Upper lobe of left lung (tissue), 6 donors: ENCODE results near the gene TMEM171. TPM values are rescaled to one million over a fixed set of nuclear protein-coding genes. Genes with fewer than 3 reads are reported as not detected.

Source experiments
- ATAC-seq, 2 donors: fragments of 200-7000 bp; cut with Tn5 transposase; one replicate each; pipeline ENCODE4 v1.9.1; 2022; ENCODE audit warnings: mild to moderate bottlenecking in 2 of 2, moderate library complexity in 2 of 2; ENCODE audit not compliant: low FRiP score in 2 of 2
- DNase-seq, 2 donors: peaks; one replicate each; pipeline ENCODE4 v3.0.0-alpha.2; 2019 to 2020
- H3K27ac ChIP-seq, 4 donors: fragments of 200-600 bp; sonication (generic); one replicate each; pipeline ENCODE4 v1.5.1; 2016 to 2019
- H3K27me3 ChIP-seq, 4 donors: fragments of 200-600 bp; sonication (generic); one replicate each; pipeline ENCODE4 v1.5.1; 2017 to 2019
- H3K36me3 ChIP-seq, 4 donors: fragments of 200-600 bp; sonication (generic); one replicate each; pipeline ENCODE4 v1.5.1; 2016 to 2019
- H3K4me1 ChIP-seq, 4 donors: fragments of 200-600 bp; sonication (generic); one replicate each; pipeline ENCODE4 v1.5.1; 2018 to 2019
- H3K4me3 ChIP-seq, 4 donors: fragments of 200-600 bp; sonication (generic); one replicate each; pipeline ENCODE4 v1.5.1; 2017 to 2019; ENCODE audit warnings: mild to moderate bottlenecking in 2 of 4, moderate library complexity in 1 of 4
- H3K9me3 ChIP-seq, 4 donors: fragments of 200-600 bp; sonication (generic); one replicate each; pipeline ENCODE4 v1.5.1; 2018 to 2019
- CTCF ChIP-seq, 6 experiments: fragments of 450-650 bp in 4 of 6; fragments of 200-600 bp in 2 of 6; sonication (generic) in 2 of 6; IDR thresholded peaks; one replicate each; pipeline ENCODE4 v1.5.1; 2016 to 2019; ENCODE audit warnings: antibody characterized with exemption in 6 of 6
- EP300 ChIP-seq, 4 donors: sonication (generic); formaldehyde crosslinking; IDR thresholded peaks; one replicate each; pipeline ENCODE4 v1.5.1; 2017; ENCODE audit warnings: antibody characterized with exemption in 4 of 4, control low read depth in 2 of 4
- POLR2A ChIP-seq, 4 donors: fragments of 450-650 bp; IDR thresholded peaks; one replicate each; pipeline ENCODE4 v1.5.1; 2016 to 2017; ENCODE audit warnings: antibody characterized with exemption in 4 of 4, mild to moderate bottlenecking in 2 of 4
- POLR2AphosphoS5 ChIP-seq, 2 donors: sonication (generic); formaldehyde crosslinking; IDR thresholded peaks; one replicate each; pipeline ENCODE4 v1.5.1; 2017; ENCODE audit warnings: antibody characterized with exemption in 2 of 2
- WGBS, 2 donors: methylation state at CpG; one replicate each; pipeline ENCODE4 v1.1.5; 2017 to 2018; 5-methylcytosine and 5-hydroxymethylcytosine counted together
- total RNA-seq, 6 donors: library from RNA; depleted of rRNA in 4 of 6; stranded (reverse); fragments of >200 nt in 4 of 6; gene quantifications; one replicate each; pipeline versions ENCODE4 v1.1.0 to v1.2.1, GENCODE V29; 2016 to 2021
- donor health status: DM: no; HTN: no; CAD: no; lungs with moderate emphysema.
- donor health status: DM: no; HTN: yes; CAD: no; lungs with severe emphysema.

The TMEM171 gene
- total RNA-seq, 6 donors from 2014 or later, result 0.34 to 0.57 TPM; not detected in 4

- H3K27ac ChIP-seq, result no peak overlapping the region
- WGBS, 2 donors, result 72 to 87% methylated on average over 4 of the region's 4 CpGs
- no peak for DNase-seq
- ATAC-seq, result no peak
- H3K4me3 ChIP-seq, result no peak overlapping the region
- H3K4me1 ChIP-seq, result peaks cover 7 to 13% (median 7%) of the 10 kb centered on the region in 4 donors
- TF ChIP-seq POLR2A (IDR thresholded peaks at IDR 0.05), result no peak
- TF ChIP-seq EP300 (IDR thresholded peaks at IDR 0.05), result no peak
- no peak for TF ChIP-seq POLR2AphosphoS5 (IDR thresholded peaks at IDR 0.05)
- TF ChIP-seq CTCF (IDR thresholded peaks at IDR 0.05), result no peak
- H3K36me3 ChIP-seq, result no peaks in the 10 kb centered on the region
- H3K9me3 ChIP-seq, result no peaks in the 10 kb centered on the region
- peaks cover 0 to 7% (median 3%) of the 10 kb centered on the region in 4 donors for H3K27me3 ChIP-seq
These were observed 4.9 kb downstream of the TMEM171 start for GRCh38 chr5:73125289-73125688.

- Histone ChIP-seq H3K9me3 (no peaks in the 10 kb centered on the region), H3K27ac (no peak overlapping the region), H3K4me1 (peaks cover 0 to 2% (median under 1%) of the 10 kb centered on the region in 4 donors), H3K36me3 (no peaks in the 10 kb centered on the region), H3K4me3 (no peak overlapping the region), H3K27me3 (no peaks in the 10 kb centered on the region)
- 72 to 90% methylated on average over 2 to 4 of the region's 4 CpGs for WGBS, 2 donors
- ATAC-seq (no peak), DNase-seq (no peak)
- no peak for TF ChIP-seq POLR2AphosphoS5 (IDR thresholded peaks at IDR 0.05)
- no peak for TF ChIP-seq EP300 (IDR thresholded peaks at IDR 0.05)
- TF ChIP-seq POLR2A (IDR thresholded peaks at IDR 0.05), result no peak
- TF ChIP-seq CTCF (IDR thresholded peaks at IDR 0.05), result no peak
These were observed 6.0 kb downstream of the TMEM171 start for GRCh38 chr5:73126381-73126780.

GRCh38 chr5:73126957-73127356 is 6.6 kb downstream of the TMEM171 start:
- DNase-seq (no peak), ATAC-seq (no peak)
- Histone ChIP-seq H3K4me1 (no peaks in the 10 kb centered on the region), H3K27me3 (no peaks in the 10 kb centered on the region), H3K27ac (no peak overlapping the region), H3K4me3 (no peak overlapping the region), H3K9me3 (no peaks in the 10 kb centered on the region), H3K36me3 (no peaks in the 10 kb centered on the region)
- 61 to 81% methylated on average over 1 of the region's 1 CpG for WGBS, 2 donors
- TF ChIP-seq EP300 (IDR thresholded peaks at IDR 0.05) (no peak), POLR2AphosphoS5 (IDR thresholded peaks at IDR 0.05) (no peak), POLR2A (IDR thresholded peaks at IDR 0.05) (no peak), CTCF (IDR thresholded peaks at IDR 0.05) (no peak)

- Histone ChIP-seq H3K4me1 (no peaks in the 10 kb centered on the region), H3K27me3 (no peaks in the 10 kb centered on the region), H3K36me3 (no peaks in the 10 kb centered on the region), H3K4me3 (no peak overlapping the region), H3K27ac (no peak overlapping the region), H3K9me3 (no peaks in the 10 kb centered on the region)
- no peak for DNase-seq
- 88 to 89% methylated on average over 5 of the region's 5 CpGs for WGBS, 2 donors
- TF ChIP-seq CTCF (IDR thresholded peaks at IDR 0.05) (no peak), EP300 (IDR thresholded peaks at IDR 0.05) (no peak), POLR2AphosphoS5 (IDR thresholded peaks at IDR 0.05) (no peak), POLR2A (IDR thresholded peaks at IDR 0.05) (no peak)
- no peak for ATAC-seq
These were observed 8.8 kb downstream of the TMEM171 start for GRCh38 chr5:73129143-73129542.

GRCh38 chr5:73130811-73131210 is 10.4 kb downstream of the TMEM171 start:
- no peak for TF ChIP-seq POLR2A (IDR thresholded peaks at IDR 0.05)
- no peak for TF ChIP-seq EP300 (IDR thresholded peaks at IDR 0.05)
- no peak for TF ChIP-seq CTCF (IDR thresholded peaks at IDR 0.05)
- no peak for TF ChIP-seq POLR2AphosphoS5 (IDR thresholded peaks at IDR 0.05)
- no peaks in the 10 kb centered on the region for H3K4me1 ChIP-seq
- peaks cover 0 to 2% (median 0%) of the 10 kb centered on the region in 4 donors for H3K27me3 ChIP-seq
- 73 to 85% methylated on average over 1 of the region's 1 CpG for WGBS, 2 donors
- no peak overlapping the region for H3K27ac ChIP-seq
- no peaks in the 10 kb centered on the region for H3K9me3 ChIP-seq
- H3K4me3 ChIP-seq, result no peak overlapping the region
- DNase-seq (no peak), ATAC-seq (no peak)
- no peaks in the 10 kb centered on the region for H3K36me3 ChIP-seq
